NCI-H1436 treated with DMSO at 0.1 percent for 48 hours (cell line): ENCODE data around the gene STYX.
A peak's percentile ranks its signal among the peaks of the same experiment; 100 is the strongest.

Experiments used
- DNase-seq: peaks from one replicate; lab custom pipeline; 2025; lab: John Stamatoyannopoulos, UW

STYX gene

GRCh38 chr14:52790011-52790755 is 60.2 kb downstream of the STYX start:
- no peak for DNase-seq

GRCh38 chr14:52790756-52791222 is 60.8 kb downstream of the STYX start:
- no peak for DNase-seq

GRCh38 chr14:52791223-52792096 is 61.5 kb downstream of the STYX start, which contains the start of gene GNPNAT1:
GNPNAT1 (minus strand) TSS chr14:52791607; CDS start chr14:52784650, 6,957 bp downstream.
- peak; percentile 22 for DNase-seq

- DNase-seq: no peak
Observed at GRCh38 chr14:52792097-52792415, 62.1 kb downstream of the STYX start.

- no peak for DNase-seq
Observed at GRCh38 chr14:52793061-52793460, 63.1 kb downstream of the STYX start.

- no peak for DNase-seq
Observed at GRCh38 chr14:52797653-52798052, 67.7 kb downstream of the STYX start.

- no peak for DNase-seq
Observed at GRCh38 chr14:52798826-52799225, 68.9 kb downstream of the STYX start.

- DNase-seq: no peak
Observed at GRCh38 chr14:52801014-52801712, 71.2 kb downstream of the STYX start.

GRCh38 chr14:52802597-52802996 is 72.6 kb downstream of the STYX start:
- DNase-seq: no peak

- DNase-seq: no peak
Observed at GRCh38 chr14:52806115-52806514, 76.1 kb downstream of the STYX start.

- DNase-seq: no peak
Observed at GRCh38 chr14:52808101-52808500, 78.1 kb downstream of the STYX start.

GRCh38 chr14:52821805-52822250 is 91.9 kb downstream of the STYX start:
- DNase-seq: no peak

- no peak for DNase-seq
Observed at GRCh38 chr14:52824462-52824861, 94.5 kb downstream of the STYX start.
